CD4-positive, alpha-beta memory T cell (primary cell): Measurements from ENCODE around the gene UCHL3. TPM values are rescaled to one million over a fixed set of nuclear protein-coding genes. Genes with fewer than 3 reads are reported as not detected.

Experiments
- CTCF ChIA-PET: fragments of 350-600 bp; sonication (Branson Sonifier 250); formaldehyde crosslinking; loops from one replicate; lab custom pipeline; 2021; ENCODE audit warnings: inconsistent platforms; ENCODE audit not compliant: partially characterized antibody; lab: Charles Lee
- POLR2A ChIA-PET: fragments of 350-600 bp; sonication (Branson Sonifier 250); formaldehyde crosslinking; loops from one replicate; lab custom pipeline; 2021; ENCODE audit not compliant: partially characterized antibody; lab: Charles Lee
- DNase-seq, 5 donors: peaks; one replicate each; pipeline versions ENCODE4 v3.0.0 to v3.0.0-alpha.2; 2020 to 2022; ENCODE audit warnings: mixed read lengths in 1 of 5
- H3K27ac ChIP-seq: one replicate; pipeline ENCODE4 v1.7.0; 2013; ENCODE audit warnings: low read depth, low read length
- H3K27me3 ChIP-seq: 2 replicates; pipeline ENCODE4 v1.7.0; 2013; ENCODE audit warnings: mild to moderate bottlenecking, low read length, moderate library complexity; ENCODE audit not compliant: insufficient read depth
- H3K36me3 ChIP-seq: 2 replicates; pipeline ENCODE4 v1.7.0; 2013; ENCODE audit warnings: mild to moderate bottlenecking, low read length, moderate library complexity; ENCODE audit not compliant: insufficient read depth
- H3K4me1 ChIP-seq: 2 replicates; pipeline ENCODE4 v1.7.0; 2013; ENCODE audit warnings: mild to moderate bottlenecking, low read length, moderate library complexity; ENCODE audit not compliant: insufficient read depth
- H3K4me3 ChIP-seq, 2 donors: one replicate each; pipeline ENCODE4 v1.7.0; 2013; ENCODE audit warnings: low read length in 2 of 2, mild to moderate bottlenecking in 1 of 2
- H3K9me3 ChIP-seq, 2 donors: one replicate each; pipeline ENCODE4 v1.7.0; 2013; ENCODE audit warnings: low read length in 2 of 2, control low read depth in 1 of 2; ENCODE audit not compliant: control insufficient read depth in 1 of 2
- H3K27ac Mint-ChIP-seq, 7 donors: one replicate each; pipeline ENCODE4 v1.8.0; 2020 to 2021; ENCODE audit warnings: mixed read lengths in 7 of 7, mild to moderate bottlenecking in 6 of 7, inconsistent platforms in 3 of 7, moderate library complexity in 3 of 7
- H3K27me3 Mint-ChIP-seq, 2 donors: one replicate each; pipeline ENCODE4 v1.8.0; 2020 to 2021; ENCODE audit warnings: mixed read lengths in 2 of 2
- H3K36me3 Mint-ChIP-seq, 2 donors: one replicate each; pipeline ENCODE4 v1.8.0; 2020 to 2021; ENCODE audit warnings: mixed read lengths in 2 of 2, inconsistent platforms in 1 of 2, mild to moderate bottlenecking in 1 of 2
- H3K4me1 Mint-ChIP-seq, 4 donors: one replicate each; pipeline ENCODE4 v1.8.0; 2020 to 2021; ENCODE audit warnings: mixed read lengths in 4 of 4, mild to moderate bottlenecking in 1 of 4
- H3K4me3 Mint-ChIP-seq, 8 donors: one replicate each; pipeline ENCODE4 v1.8.0; 2020 to 2021; ENCODE audit warnings: mixed read lengths in 8 of 8, mild to moderate bottlenecking in 7 of 8, moderate library complexity in 6 of 8, inconsistent platforms in 3 of 8
- H3K9me3 Mint-ChIP-seq, 8 donors: one replicate each; pipeline ENCODE4 v1.8.0; 2020 to 2021; ENCODE audit warnings: mixed read lengths in 8 of 8, mild to moderate bottlenecking in 5 of 8, inconsistent platforms in 3 of 8, moderate library complexity in 1 of 8
- intact Hi-C: fragments of 100-400 bp; cut with micrococcal nuclease; formaldehyde crosslinking; loops from one replicate; pipeline ENCODE4 v1.15.1; 2023
- polyA plus RNA-seq, 2 donors: library from polyadenylated mRNA; unstranded; fragments of 300-500 nt; fragmentation: Illumina TruSeq; gene quantifications; one replicate each; pipeline ENCODE4 v1.2.3, GENCODE V29; 2021
- total RNA-seq, 2 experiments: library from RNA; stranded (reverse); gene quantifications; one replicate each; pipeline ENCODE4 v1.2.3, GENCODE V29; 2021

The UCHL3 gene
- total and polyA plus RNA-seq, 4 experiments from 2014 or later, result 17.5 to 87.4 (median 33.7) TPM

GRCh38 chr13:75512253-75512652 lies 37.3 kb upstream of the UCHL3 start:
- ChIA-PET POLR2A (no interaction called here), CTCF (no interaction called here)
- DNase-seq, result no peak
- no peaks in the 10 kb centered on the region for H3K9me3 ChIP-seq
- no peaks in the 10 kb centered on the region for H3K27me3 ChIP-seq
- intact Hi-C loops, result no loop called here
- Mint-ChIP-seq H3K9me3 (peaks cover 0 to 4% (median 0%) of the 10 kb centered on the region in 8 donors), H3K27ac (no peak overlapping the region), H3K4me1 (no peaks in the 10 kb centered on the region), H3K36me3 (no peaks in the 10 kb centered on the region), H3K4me3 (no peak overlapping the region), H3K27me3 (peaks cover 5 to 15% of the 10 kb centered on the region in 2 donors)
- no peaks in the 10 kb centered on the region for H3K36me3 ChIP-seq
- no peak overlapping the region for H3K4me3 ChIP-seq
- no peaks in the 10 kb centered on the region for H3K4me1 ChIP-seq
- H3K27ac ChIP-seq, result no peak overlapping the region

GRCh38 chr13:75513271-75513670 lies 36.3 kb upstream of the UCHL3 start:
- Mint-ChIP-seq H3K27ac (no peak overlapping the region), H3K27me3 (peaks cover 5 to 15% of the 10 kb centered on the region in 2 donors), H3K4me3 (no peak overlapping the region), H3K4me1 (no peaks in the 10 kb centered on the region), H3K9me3 (peaks cover 0 to 4% (median 0%) of the 10 kb centered on the region in 8 donors), H3K36me3 (no peaks in the 10 kb centered on the region)
- no peaks in the 10 kb centered on the region for H3K36me3 ChIP-seq
- POLR2A ChIA-PET, result no interaction called here
- H3K27me3 ChIP-seq, result no peaks in the 10 kb centered on the region
- intact Hi-C loops, result no loop called here
- no peak overlapping the region for H3K27ac ChIP-seq
- no peak for DNase-seq
- H3K4me1 ChIP-seq, result no peaks in the 10 kb centered on the region
- CTCF ChIA-PET, result no interaction called here
- no peaks in the 10 kb centered on the region for H3K9me3 ChIP-seq
- H3K4me3 ChIP-seq, result no peak overlapping the region

GRCh38 chr13:75514080-75514995 lies 35.3 kb upstream of the UCHL3 start:
- Mint-ChIP-seq H3K27ac (no peak overlapping the region), H3K36me3 (no peaks in the 10 kb centered on the region)

GRCh38 chr13:75518439-75519088 lies 31.0 kb upstream of the UCHL3 start:
- Histone ChIP-seq H3K36me3 (no peaks in the 10 kb centered on the region), H3K27ac (no peak overlapping the region), H3K9me3 (no peaks in the 10 kb centered on the region), H3K4me3 (no peak overlapping the region), H3K27me3 (no peaks in the 10 kb centered on the region), H3K4me1 (no peaks in the 10 kb centered on the region)
- Mint-ChIP-seq H3K9me3 (peaks cover 0 to 9% (median 6%) of the 10 kb centered on the region in 8 donors), H3K27ac (no peak overlapping the region), H3K36me3 (peaks cover 0 to 9% of the 10 kb centered on the region in 2 donors), H3K4me3 (no peak overlapping the region), H3K27me3 (peaks cover 1 to 7% of the 10 kb centered on the region in 2 donors), H3K4me1 (no peaks in the 10 kb centered on the region)
- ChIA-PET CTCF (interaction anchor here (1.6 kb wide), 1 partner anchor 13 kb away, joined by 4 read pairs; no protein-coding TSS in a partner anchor), POLR2A (no interaction called here)
- DNase-seq, result no peak
- intact Hi-C loops, result no loop called here

More at GRCh38 chr13:75514080-75514995, 35.3 kb upstream of the UCHL3 start:
- intact Hi-C loops, result no loop called here
- Histone ChIP-seq H3K27ac (no peak overlapping the region), H3K27me3 (no peaks in the 10 kb centered on the region), H3K36me3 (no peaks in the 10 kb centered on the region), H3K4me3 (no peak overlapping the region), H3K9me3 (no peaks in the 10 kb centered on the region), H3K4me1 (no peaks in the 10 kb centered on the region)
- CTCF ChIA-PET, result interaction anchor here (1.0 kb wide), 1 partner anchor 181 kb away, joined by 4 read pairs; no protein-coding TSS in a partner anchor
- no peak overlapping the region for H3K4me3 Mint-ChIP-seq
- no peak for DNase-seq
- peaks cover 0 to 4% (median 0%) of the 10 kb centered on the region in 8 donors for H3K9me3 Mint-ChIP-seq
- POLR2A ChIA-PET, result no interaction called here
- H3K4me1 Mint-ChIP-seq, result no peaks in the 10 kb centered on the region
- peaks cover 5 to 15% of the 10 kb centered on the region in 2 donors for H3K27me3 Mint-ChIP-seq

- Histone ChIP-seq H3K36me3 (peaks cover 4% of the 10 kb centered on the region), H3K27ac (no peak overlapping the region), H3K4me1 (no peaks in the 10 kb centered on the region), H3K4me3 (no peak overlapping the region), H3K9me3 (no peaks in the 10 kb centered on the region), H3K27me3 (no peaks in the 10 kb centered on the region)
- Mint-ChIP-seq H3K4me1 (no peaks in the 10 kb centered on the region), H3K27ac (no peak overlapping the region), H3K4me3 (no peak overlapping the region), H3K36me3 (peaks cover 13 to 14% of the 10 kb centered on the region in 2 donors), H3K9me3 (peaks cover 0 to 9% (median 5%) of the 10 kb centered on the region in 8 donors), H3K27me3 (peaks cover 0 to 2% of the 10 kb centered on the region in 2 donors)
- CTCF ChIA-PET, result interaction anchor here (1.1 to 1.4 kb wide), 2 partner anchors 12 to 18 kb away, joined by 3 read pairs; no protein-coding TSS in a partner anchor
- no peak for DNase-seq
- intact Hi-C loops, result no loop called here
- POLR2A ChIA-PET, result no interaction called here
Observed at GRCh38 chr13:75521956-75522355, 27.6 kb upstream of the UCHL3 start.

GRCh38 chr13:75530549-75530961 lies 19.0 kb upstream of the UCHL3 start:
- Histone ChIP-seq H3K36me3 (peaks cover 3% of the 10 kb centered on the region), H3K27me3 (no peaks in the 10 kb centered on the region), H3K4me3 (no peak overlapping the region), H3K27ac (no peak overlapping the region), H3K9me3 (no peaks in the 10 kb centered on the region), H3K4me1 (peaks cover 47% of the 10 kb centered on the region)
- ChIA-PET POLR2A (no interaction called here), CTCF (interaction anchor here (1.2 kb wide), 1 partner anchor 11 kb away, joined by 4 read pairs; no protein-coding TSS in a partner anchor)
- H3K9me3 Mint-ChIP-seq, result peaks cover 0 to 3% (median 0%) of the 10 kb centered on the region in 8 donors
- H3K27ac Mint-ChIP-seq, result peak overlapping the region in 4 of 7 donors; percentile 48 to 68 (median 62)
- intact Hi-C loops, result no loop called here
- H3K36me3 Mint-ChIP-seq, result peaks cover 30 to 49% of the 10 kb centered on the region in 2 donors
- H3K4me1 Mint-ChIP-seq, result peaks cover 36 to 63% (median 44%) of the 10 kb centered on the region in 4 donors
- no peaks in the 10 kb centered on the region for H3K27me3 Mint-ChIP-seq
- no peak for DNase-seq
- H3K4me3 Mint-ChIP-seq, result peak overlapping the region in 1 of 8 donors; percentile 25

GRCh38 chr13:75533861-75534260 lies 15.7 kb upstream of the UCHL3 start:
- peaks cover 46 to 85% (median 62%) of the 10 kb centered on the region in 4 donors for H3K4me1 Mint-ChIP-seq
- no peak overlapping the region for H3K4me3 ChIP-seq
- DNase-seq, result no peak
- peaks cover 22 to 42% of the 10 kb centered on the region in 2 donors for H3K36me3 Mint-ChIP-seq
- no peaks in the 10 kb centered on the region for H3K36me3 ChIP-seq
- H3K27ac ChIP-seq, result no peak overlapping the region
- peaks cover 0 to 2% (median 0%) of the 10 kb centered on the region in 8 donors for H3K9me3 Mint-ChIP-seq
- H3K27me3 ChIP-seq, result no peaks in the 10 kb centered on the region
- CTCF ChIA-PET, result no interaction called here
- H3K27ac Mint-ChIP-seq, result no peak overlapping the region
- POLR2A ChIA-PET, result interaction anchor here (0.7 kb wide), 1 partner anchor 94 kb away, joined by 3 read pairs; no protein-coding TSS in a partner anchor
- H3K9me3 ChIP-seq, result no peaks in the 10 kb centered on the region
- H3K4me3 Mint-ChIP-seq, result peak overlapping the region in 2 of 8 donors; percentile 15 to 43
- H3K4me1 ChIP-seq, result peaks cover 73% of the 10 kb centered on the region
- no peaks in the 10 kb centered on the region for H3K27me3 Mint-ChIP-seq
- intact Hi-C loops, result no loop called here
